GM12892 (cell line): ENCODE measurements around the gene RNF113B.

ENCODE experiments used
- POLR2A ChIP-seq: IDR thresholded peaks from 2 replicates; pipeline ENCODE4 v1.6.1; 2011; ENCODE audit warnings: low read depth, low read length, control low read depth
- POLR2AphosphoS5 ChIP-seq: IDR thresholded peaks from 2 replicates; pipeline ENCODE4 v1.6.1; 2011; ENCODE audit warnings: low read depth, low read length, control low read depth
- TAF1 ChIP-seq: IDR thresholded peaks from 2 replicates; pipeline ENCODE4 v1.6.1; 2011; ENCODE audit warnings: low read depth, mild to moderate bottlenecking, control low read depth, low read length, borderline replicate concordance

DNA sequence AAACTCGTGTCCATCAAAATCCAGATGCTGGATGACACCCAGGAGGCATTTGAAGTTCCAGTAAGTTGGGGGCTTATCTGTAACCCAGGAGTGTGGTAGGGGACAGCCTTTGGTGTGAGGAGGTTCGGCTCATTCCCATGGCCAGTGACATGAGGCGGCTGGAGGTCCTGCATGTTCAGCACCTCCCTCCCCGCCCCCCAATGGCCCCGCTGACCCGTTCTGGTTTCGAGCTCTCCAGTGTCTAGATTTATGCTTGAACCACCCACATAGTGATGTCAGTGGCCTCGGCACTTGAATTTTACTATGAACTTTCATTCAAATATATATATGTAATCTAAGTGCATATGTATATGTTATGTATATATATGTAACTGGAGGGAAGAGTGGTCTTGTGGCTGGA, 36.3 kb upstream of the RNF113B start:
- TF ChIP-seq POLR2A, result no peak
- TF ChIP-seq POLR2AphosphoS5, result no peak
- TF ChIP-seq TAF1, result no peak
